Bone marrow (tissue), 2 donors: ENCODE data around the gene TEDDM1.

Experiments
- DNase-seq, 2 donors: peaks; one replicate each; lab custom pipeline; 2025; lab: John Stamatoyannopoulos, UW

The TEDDM1 gene

DNA sequence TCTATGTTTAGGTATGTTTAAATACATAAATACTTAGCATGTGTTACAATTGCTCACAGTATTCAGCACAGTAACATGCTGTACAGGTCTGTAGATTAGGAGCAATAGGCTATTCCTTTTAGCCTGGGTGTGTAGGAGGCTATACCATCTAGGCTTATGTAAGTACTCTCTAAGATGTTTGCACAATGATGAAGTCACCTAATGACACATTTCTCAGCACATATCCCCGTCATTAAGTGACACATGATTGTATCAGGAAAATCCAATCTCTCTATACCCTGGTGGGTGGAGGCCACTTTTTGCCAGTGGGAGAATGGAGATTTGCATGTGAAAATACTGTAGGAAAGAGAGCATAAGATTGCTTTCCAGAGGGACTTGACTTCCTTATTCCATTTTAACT lies 5.5 kb upstream of the TEDDM1 start:
- DNase-seq: no peak

GRCh38 chr1:182405578-182405977 lies 5.1 kb upstream of the TEDDM1 start:
- no peak for DNase-seq

DNA sequence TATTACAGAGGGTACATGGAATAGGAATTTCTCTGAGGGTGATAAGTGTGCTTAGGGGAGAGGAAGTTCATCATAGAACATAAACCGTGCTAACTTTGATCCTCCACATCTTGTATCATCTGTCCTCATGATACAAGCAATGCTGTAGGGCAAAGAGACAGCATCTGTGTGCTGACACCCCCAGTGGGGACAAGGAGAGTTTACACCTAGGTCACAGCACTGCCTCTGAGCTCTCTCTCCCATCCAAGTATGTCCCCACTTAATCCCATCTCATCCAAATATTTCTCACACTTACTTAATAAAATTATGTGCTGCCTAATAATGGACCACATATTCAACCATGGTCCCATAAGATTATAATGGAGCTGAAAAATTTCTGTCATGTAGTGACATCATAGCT lies 4.3 kb upstream of the TEDDM1 start:
- no peak for DNase-seq

- DNase-seq: no peak
Measured at GRCh38 chr1:182397653-182398393, 2.6 kb downstream of the TEDDM1 start.

DNA sequence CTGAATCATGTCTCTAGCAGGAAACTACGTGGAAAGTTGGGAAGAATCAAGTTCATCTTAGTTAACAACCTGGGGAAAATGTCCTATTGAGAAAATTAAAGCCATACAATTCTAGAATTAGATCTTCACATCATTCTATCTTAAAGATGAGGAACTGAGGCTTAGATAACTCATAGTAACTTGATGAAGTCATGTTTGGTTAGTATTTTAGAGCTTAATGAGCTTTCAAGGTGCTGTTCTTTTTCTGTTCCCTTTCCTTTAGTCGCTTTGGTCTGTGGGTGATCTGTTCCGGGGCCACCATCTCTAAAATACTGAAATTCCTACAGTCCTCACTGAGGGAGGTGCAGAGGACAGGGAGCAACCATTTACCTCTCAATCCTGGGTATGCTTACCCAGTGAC lies 4.6 kb downstream of the TEDDM1 start:
- DNase-seq: no peak

DNA sequence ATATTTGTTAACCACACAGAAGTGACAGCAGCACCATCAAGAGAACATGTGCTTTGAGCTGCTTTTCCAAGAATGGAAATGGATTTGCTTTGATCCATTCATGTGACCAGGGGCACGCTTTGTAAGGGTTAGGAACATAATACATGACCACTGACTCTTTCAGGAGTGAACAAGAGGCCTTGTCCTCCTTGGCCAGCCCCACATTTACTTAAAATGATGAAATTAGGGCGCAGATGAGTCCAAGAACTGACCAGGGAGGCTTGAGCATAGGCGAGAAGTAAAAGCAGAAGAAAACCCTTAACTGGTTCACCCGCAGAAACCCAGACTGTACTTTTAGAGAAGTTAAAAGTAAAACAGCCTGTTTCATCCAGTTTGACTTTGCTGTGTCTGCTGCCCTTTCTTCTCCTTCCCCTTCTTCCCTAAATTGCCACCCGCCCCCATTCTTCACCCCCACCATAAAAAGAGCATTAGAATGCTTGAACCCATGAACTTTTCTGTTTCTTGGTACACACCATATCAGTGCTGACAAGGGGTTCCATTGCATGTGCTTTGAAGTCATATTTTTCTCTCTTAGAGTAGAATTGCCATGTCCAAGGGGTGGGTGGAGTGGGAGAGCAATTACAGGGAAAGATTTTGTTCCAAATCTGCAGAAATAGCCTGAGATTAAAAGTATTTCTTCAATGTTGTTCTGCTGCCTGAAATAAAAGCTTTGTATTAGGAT lies 6.3 kb downstream of the TEDDM1 start:
- peak in 1 of 2 donors; percentile 45 for DNase-seq

GRCh38 chr1:182392050-182393028 lies 8.1 kb downstream of the TEDDM1 start:
- peak; percentile 57 to 77 for DNase-seq

DNA sequence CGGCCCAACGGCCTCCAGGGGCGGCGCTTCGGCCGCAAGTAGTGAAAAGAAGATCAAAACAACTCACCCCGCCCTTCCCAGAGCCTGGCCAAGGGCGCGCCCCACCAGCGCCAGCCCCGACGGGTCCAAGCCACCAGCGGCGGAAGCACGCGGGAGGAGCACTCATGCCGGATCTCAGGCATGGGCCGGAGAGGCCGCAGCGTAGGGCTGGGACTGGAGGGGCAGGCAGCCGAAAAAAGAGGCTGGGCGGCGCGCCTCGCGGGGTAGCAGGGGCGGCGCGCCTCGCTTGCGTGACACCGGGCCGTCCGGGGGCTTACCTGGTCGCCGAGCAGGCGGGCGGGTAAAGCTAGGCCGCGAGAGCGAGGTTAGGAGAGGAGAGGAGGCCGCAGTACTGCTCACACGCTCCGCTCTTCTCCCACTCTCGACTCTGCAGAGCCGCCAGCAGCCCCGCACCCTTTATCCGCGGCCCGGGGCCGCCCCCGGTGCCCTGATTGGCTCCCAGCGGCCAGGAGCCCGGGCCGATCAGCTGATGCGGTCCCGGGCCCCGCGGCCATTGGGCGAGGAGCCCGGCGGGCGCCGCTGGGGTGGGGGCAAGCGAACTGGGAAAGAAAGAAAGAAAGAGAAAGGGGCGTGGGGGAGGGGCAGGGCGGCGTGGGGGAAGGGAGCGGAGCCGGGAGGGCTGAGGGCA lies 9.0 kb downstream of the TEDDM1 start, which contains the start of gene GLUL:
TSS of gene GLUL (minus strand) at position 429 of the 688 bp plus-strand sequence. CDS start 3,053 bp downstream, outside the sequence.
- peak; percentile 85 to 92 for DNase-seq

DNA sequence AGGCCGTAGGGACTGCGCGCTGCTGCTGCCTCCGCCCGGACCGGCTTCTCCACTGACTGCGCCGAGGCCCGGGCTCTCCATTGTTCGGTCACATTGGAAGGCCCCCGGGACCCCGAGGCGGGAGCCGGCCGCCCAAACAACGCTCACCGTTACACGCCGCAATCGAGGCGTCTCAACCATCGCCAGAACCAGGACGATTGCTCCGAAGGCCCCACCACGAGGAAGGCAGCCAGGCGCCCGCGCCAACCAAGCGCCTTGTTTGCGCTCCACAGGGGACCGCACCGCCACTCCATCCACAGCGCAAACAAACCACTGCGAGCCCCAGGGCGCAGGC lies 9.5 kb downstream of the TEDDM1 start:
- DNase-seq: no peak

DNA sequence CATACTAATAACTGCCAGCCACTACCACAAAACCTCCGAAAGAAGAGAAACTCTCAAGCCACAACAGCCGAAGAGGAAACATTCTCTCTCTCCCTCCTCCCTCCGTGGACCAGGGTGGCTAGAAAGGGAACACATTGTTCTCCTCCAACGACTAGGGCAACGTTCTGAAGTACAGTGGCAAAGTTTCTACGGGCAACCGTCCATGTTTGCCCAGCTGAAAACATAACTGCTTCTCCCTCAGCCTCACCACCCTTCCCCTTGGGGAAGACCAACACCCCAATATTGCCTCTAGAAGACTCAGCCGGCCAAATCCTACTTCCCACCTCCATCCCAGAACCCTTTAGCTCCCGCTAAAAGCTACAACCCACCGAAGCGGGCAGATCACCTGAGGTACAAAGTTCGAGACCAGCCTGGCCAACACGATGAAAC lies 10.8 kb downstream of the TEDDM1 start:
- peak in 1 of 2 donors; percentile 20 for DNase-seq

DNA sequence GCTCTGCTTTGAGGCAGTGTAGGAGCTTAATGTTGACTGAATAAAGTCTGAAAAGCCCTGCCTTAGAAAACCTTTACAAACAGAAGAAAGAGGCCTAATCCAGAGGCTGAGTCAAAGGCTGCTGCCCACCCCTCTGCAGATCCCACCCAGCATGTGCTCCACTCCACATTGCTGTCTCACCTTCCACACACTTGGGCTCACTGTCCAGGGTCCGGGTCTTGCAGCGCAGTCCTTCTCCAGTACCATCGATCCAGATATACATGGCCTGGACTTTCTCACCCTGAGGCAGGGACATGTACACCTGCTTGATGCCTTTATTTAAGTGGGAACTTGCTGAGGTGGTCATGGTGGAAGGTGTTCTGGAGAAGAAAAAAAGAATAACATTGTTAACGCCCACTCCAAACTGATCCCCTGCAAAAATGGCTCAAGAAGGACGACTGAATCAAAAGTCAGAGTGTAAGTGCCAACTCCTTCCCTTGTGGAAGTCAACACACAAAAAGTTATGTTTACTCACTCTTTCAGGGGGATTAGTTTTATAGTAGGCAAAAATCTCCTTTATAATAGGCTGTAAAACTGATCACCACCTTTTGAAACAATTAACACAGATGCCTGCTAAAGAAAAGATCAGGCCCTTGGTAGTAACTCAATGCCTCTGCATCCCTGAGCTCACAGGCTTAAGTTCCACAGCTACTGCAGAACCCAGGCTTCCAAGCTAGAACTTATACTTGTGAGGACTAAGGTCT lies 11.9 kb downstream of the TEDDM1 start:
- no peak for DNase-seq

- DNase-seq: no peak
Measured at GRCh38 chr1:182387566-182387965, 12.9 kb downstream of the TEDDM1 start.

GRCh38 chr1:182386980-182387379 lies 13.5 kb downstream of the TEDDM1 start:
- no peak for DNase-seq

DNA sequence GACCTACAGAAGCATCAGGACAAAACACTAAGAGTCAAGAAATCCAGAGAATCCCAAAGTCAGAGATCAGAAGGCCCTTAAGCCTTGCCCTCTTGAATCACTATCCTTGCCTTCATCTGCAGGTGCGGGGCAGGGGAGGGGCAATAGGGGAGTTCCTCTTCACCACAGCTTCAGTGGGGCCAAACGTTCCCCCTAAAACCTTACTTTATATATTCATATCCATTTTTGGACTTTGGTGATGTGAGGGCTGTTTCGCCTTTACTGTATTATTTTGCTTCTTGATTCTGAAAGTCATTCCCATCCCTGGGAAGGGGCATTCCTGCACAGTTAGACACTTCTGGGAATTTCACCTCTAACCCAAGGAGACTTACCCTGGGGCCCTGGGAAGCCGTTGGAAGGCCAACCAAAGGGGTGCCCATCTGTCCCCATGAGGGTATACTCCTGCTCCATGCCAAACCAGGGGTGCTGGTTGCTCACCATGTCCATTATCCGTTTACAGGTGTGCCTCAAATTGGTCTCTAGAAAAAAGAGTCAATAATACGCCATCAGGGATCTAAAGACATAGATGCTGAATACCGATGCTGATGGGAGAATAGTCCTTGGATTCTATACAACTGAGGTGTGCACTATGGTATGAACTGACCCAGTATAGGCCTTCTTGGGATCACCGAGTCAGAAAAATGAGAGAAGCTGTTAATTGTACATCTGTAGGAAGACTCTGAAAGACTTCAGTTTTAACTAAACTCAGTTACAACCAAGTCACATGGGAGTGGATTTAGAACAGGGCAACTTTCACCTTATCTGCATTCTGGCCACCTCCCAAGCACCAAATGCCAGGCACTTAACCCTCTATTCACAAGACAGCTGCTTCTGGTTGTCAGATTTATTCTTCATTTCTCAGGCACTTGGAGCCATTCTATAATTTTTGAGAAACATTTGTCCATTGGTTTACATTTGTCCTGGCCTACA lies 14.3 kb downstream of the TEDDM1 start:
- no peak for DNase-seq

GRCh38 chr1:182384387-182384960 lies 16.0 kb downstream of the TEDDM1 start:
- DNase-seq: no peak

- DNase-seq: no peak
Measured at GRCh38 chr1:182383934-182384333, 16.5 kb downstream of the TEDDM1 start.

GRCh38 chr1:182383037-182383661 lies 17.3 kb downstream of the TEDDM1 start:
- no peak for DNase-seq

GRCh38 chr1:182381962-182382819 lies 18.3 kb downstream of the TEDDM1 start:
- DNase-seq: no peak
